HG03442 (cell line): ENCODE data around the gene CFI.
"Not testable (repeated sequence)": the region's sequence is repeated elsewhere in the genome, so short reads cannot be mapped to it uniquely, and the experiment has no call there.

ENCODE experiments used
- ATAC-seq: cut with Tn5 transposase; IDR thresholded peaks from one replicate; pipeline ENCODE4 v1.9.1; 2021; ENCODE audit warnings: mild to moderate bottlenecking, moderate library complexity; ENCODE audit not compliant: unreplicated experiment

Gene CFI

DNA sequence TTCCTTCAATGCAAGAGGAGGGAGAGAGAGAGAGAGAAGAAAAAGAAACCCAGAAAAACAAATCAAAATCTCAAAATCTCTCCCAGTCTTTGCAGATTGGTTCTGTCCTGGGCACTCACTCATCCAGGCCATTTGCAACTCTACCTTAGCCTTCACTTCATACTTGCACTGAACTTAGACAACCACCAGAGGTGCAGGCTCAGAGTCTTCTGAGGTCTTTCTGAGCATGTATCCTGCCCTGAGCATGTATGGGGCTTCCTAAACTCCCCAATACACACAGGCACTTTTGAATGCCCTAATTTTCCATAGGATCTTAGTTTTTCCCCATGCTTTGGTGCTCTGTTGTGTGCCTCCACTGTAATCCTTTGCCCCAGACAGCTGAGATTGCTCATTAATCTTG lies 2.9 kb downstream of the CFI start:
- no peak for ATAC-seq

DNA sequence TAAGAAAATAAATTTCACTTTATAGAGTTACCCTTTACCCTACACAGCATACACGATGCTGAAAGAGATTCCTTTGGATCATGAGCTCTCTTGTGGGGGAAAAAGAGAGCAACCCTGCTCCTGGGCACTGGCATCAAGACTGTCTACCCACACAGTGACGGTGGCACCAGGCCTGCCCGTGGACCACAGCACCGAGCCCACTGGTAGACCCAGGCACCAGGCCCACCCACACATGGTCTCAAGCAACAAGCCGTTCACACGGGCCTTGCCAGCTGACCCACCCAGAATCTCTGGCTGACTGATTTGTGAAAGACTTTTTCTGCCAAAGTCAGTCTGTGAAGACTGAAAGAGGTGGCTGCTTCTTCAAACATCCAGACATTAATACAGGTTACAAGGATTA lies 6.7 kb downstream of the CFI start:
- no peak for ATAC-seq

DNA sequence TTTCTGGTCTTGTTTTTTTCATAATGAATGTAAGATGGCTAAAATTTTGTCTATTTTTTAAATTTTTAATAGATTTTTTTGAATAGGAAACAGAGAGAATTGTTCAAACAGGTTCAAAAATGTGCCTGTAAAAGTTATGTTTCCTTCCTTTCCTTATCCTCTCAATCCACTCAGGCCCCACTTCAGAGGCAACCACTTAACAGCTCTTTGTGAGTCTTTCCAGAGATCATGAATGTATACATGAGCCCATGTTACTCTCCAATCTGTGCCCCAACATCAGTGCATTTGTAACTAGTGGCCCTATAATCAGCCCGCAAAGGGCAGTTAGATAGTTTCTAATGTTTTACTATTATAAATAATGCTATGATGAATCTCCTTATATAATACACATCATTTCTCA lies 14.0 kb downstream of the CFI start:
- no peak for ATAC-seq

GRCh38 chr4:109786846-109787245 lies 15.0 kb downstream of the CFI start:
- no peak for ATAC-seq

- not testable (repeated sequence) for ATAC-seq
Observed at GRCh38 chr4:109782092-109782491, 19.7 kb downstream of the CFI start.

GRCh38 chr4:109764789-109765402 lies 36.9 kb downstream of the CFI start:
- ATAC-seq = no peak

DNA sequence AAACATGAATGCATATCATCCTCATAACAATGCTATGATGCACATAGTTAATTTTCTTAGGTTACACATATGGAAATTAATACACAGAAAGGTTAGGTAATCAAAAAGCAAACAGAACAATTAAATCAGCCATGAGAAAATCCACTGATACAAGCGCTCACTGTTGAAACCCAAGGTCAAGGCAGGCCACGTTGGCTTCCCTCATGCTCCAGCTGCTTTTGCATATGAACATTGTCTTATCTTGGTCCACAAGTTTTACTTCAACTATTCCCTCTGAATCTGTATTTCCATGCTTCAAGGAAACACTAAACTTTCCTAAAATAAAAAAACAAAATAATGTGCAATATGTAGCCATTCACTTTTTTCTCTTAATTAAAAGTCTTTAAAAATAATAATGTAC lies 37.4 kb downstream of the CFI start:
- no peak for ATAC-seq

GRCh38 chr4:109760682-109761081 lies 41.1 kb downstream of the CFI start:
- ATAC-seq = no peak

- ATAC-seq = no peak
Observed at GRCh38 chr4:109755656-109756055, 46.1 kb downstream of the CFI start.

DNA sequence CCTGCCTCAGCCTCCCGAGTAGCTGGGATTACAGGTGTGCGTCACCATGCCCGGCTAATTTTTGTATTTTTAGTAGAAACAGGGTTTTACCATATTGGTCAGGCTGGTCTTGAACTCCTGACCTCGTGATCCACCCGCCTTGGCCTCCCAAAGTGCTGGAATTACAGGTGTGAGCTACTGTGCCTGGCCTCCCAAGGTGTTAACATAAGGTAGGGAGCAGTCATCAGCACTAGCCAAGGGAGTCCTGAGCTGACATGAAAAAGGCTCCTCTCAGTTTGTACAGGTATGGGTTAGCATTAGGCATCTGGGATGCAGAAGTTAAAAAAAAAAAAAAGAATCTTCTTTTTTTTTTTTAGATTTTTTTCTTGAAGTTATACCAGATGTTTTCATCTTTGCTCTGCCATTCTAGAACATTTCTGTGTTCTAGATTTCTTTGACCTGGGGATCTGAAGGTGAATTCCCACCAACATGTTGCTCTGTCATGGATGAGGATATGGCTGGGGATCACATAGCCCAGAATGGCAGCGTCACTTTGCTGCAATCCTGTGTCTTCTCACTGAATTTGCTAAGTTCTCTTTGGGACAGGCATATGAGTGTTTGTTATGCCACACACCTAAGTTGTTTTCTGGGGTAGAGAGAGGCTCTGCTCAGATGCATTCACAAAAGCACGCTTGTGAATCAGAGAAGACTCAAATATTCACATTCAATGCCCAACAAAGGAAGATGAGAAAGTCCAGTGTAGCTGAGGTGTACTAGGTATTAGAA lies 47.5 kb downstream of the CFI start:
- no peak for ATAC-seq

GRCh38 chr4:109752525-109752924 lies 49.3 kb downstream of the CFI start:
- no peak for ATAC-seq

DNA sequence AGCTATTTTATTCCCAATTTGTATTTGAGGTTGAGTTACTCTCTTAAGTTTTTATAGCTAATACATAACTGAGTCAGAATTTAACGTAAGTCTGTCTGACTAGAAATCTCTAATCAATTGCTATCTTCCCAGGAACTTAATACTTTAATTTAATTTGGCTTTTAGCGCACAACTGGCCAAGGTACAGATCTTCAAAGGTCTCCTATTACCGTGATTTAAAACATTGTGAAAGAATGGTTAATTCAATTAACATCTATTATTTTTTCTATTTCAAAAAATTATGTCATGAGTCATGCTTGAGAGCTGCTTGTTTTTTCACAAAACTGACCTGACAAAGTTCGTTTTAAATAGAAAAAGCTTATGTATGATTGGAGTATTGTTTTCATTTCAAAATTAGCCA lies 49.9 kb downstream of the CFI start:
- ATAC-seq = no peak

- ATAC-seq = no peak
Observed at GRCh38 chr4:109750652-109751244, 51.1 kb downstream of the CFI start.

- no peak for ATAC-seq
Observed at GRCh38 chr4:109749388-109750082, 52.3 kb downstream of the CFI start.

GRCh38 chr4:109748114-109748513 lies 53.7 kb downstream of the CFI start:
- no peak for ATAC-seq

DNA sequence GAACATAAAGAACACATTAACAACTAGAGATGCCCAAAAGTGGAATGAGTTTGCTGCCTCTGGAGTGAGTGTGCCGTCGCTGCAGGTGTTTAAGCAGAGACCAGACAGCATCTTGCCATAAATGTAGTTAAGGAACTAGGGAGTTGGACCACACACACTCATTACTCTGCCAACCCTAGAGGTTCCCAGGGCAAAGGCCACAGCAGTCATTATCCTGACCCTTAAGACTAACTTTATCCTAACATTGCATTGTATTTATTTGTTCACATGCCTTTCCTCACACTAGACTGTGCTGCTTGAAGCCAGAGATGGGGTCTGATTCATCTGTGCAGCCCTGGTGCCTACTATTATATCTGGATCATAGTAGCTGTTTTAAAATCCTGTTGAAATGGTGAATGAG lies 55.1 kb downstream of the CFI start:
- no peak for ATAC-seq

DNA sequence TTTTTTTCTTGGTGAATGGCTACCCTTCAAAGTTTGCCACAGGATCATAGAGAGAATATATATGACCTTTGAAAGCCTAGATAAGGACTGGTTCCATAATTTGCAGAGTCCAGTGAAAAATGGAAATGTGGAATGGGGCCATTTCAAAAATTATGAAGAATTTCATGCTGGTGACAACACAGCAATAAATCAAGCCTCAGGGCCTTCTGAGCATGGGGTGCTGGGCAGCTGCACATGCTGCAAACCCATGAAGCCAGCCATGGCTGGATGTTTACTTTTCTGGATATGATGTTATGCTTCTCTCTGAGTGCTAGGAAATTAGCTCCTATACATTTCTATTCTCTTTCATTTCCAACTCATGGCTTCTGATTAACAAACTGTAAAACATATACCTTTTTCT lies 56.0 kb downstream of the CFI start:
- ATAC-seq = no peak

- ATAC-seq = no peak
Observed at GRCh38 chr4:109739547-109739946, 62.3 kb downstream of the CFI start.

GRCh38 chr4:109738104-109738872 lies 63.5 kb downstream of the CFI start:
- no peak for ATAC-seq

- no peak for ATAC-seq
Observed at GRCh38 chr4:109735566-109736365, 66.0 kb downstream of the CFI start.
